A673 (cell line): Measurements from ENCODE around the gene HBEGF. TPM values are rescaled to one million over a fixed set of nuclear protein-coding genes. Genes with fewer than 3 reads are reported as not detected.

Source experiments
- BruUV-seq: library from RNA; stranded (reverse); fragments of 400-500 nt; replicated peaks from 2 replicates; lab custom pipeline; 2021; lab: Mats Ljungman, UMichigan
- CTCF ChIA-PET: fragments of 300-600 bp; sonication (Branson Sonifier 250); formaldehyde crosslinking; loops from one replicate; lab custom pipeline; 2022; ENCODE audit warnings: antibody characterized with exemption; lab: Charles Lee
- POLR2A ChIA-PET: fragments of 300-600 bp; sonication (Branson Sonifier 250); formaldehyde crosslinking; loops from one replicate; lab custom pipeline; 2022; ENCODE audit warnings: antibody characterized with exemption; ENCODE audit not compliant: low non-redundant PET; lab: Charles Lee
- DNase-seq: peaks from one replicate; pipeline ENCODE4 v3.0.0-alpha.2; 2015; ENCODE audit warnings: low spot score
- H3K27ac ChIP-seq: fragments of 200-600 bp; sonication (generic); 2 replicates; pipeline ENCODE4 v1.5.1; 2016; ENCODE audit warnings: mixed run types, low read depth, mild to moderate bottlenecking, mixed read lengths, antibody characterized with exemption, low read length; ENCODE audit not compliant: poor library complexity, severe bottlenecking
- H3K27me3 ChIP-seq: fragments of 200-600 bp; sonication (generic); replicated peaks from 2 replicates; pipeline ENCODE4 v1.6.1; 2017; ENCODE audit warnings: mixed run types, low read depth, mild to moderate bottlenecking, mixed read lengths, antibody characterized with exemption, low read length; ENCODE audit not compliant: insufficient read depth, poor library complexity
- H3K36me3 ChIP-seq: fragments of 200-600 bp; sonication (generic); 2 replicates; pipeline ENCODE4 v1.6.1; 2016; ENCODE audit warnings: mixed run types, mild to moderate bottlenecking, mixed read lengths, antibody characterized with exemption, low read length; ENCODE audit not compliant: insufficient read depth, poor library complexity, severe bottlenecking
- H3K4me1 ChIP-seq: fragments of 200-600 bp; sonication (generic); 2 replicates; pipeline ENCODE4 v1.6.1; 2017; ENCODE audit warnings: mixed run types, mild to moderate bottlenecking, mixed read lengths, antibody characterized with exemption, low read length; ENCODE audit not compliant: insufficient read depth, poor library complexity, severe bottlenecking
- H3K4me3 ChIP-seq: fragments of 200-600 bp; sonication (generic); 2 replicates; pipeline ENCODE4 v1.5.1; 2016; ENCODE audit warnings: low read depth, mixed run types, mild to moderate bottlenecking, mixed read lengths, low read length; ENCODE audit not compliant: poor library complexity, severe bottlenecking
- H3K9me3 ChIP-seq: fragments of 200-600 bp; sonication (generic); 2 replicates; pipeline ENCODE4 v1.6.1; 2016; ENCODE audit warnings: mixed run types, low read depth, mild to moderate bottlenecking, mixed read lengths, antibody characterized with exemption, low read length; ENCODE audit not compliant: poor library complexity, severe bottlenecking
- EZH2 ChIP-seq: fragments of 200-600 bp; sonication (generic); IDR thresholded peaks from 2 replicates; pipeline ENCODE4 v1.6.1; 2017; ENCODE audit warnings: borderline replicate concordance, low read depth, mild to moderate bottlenecking, mixed read lengths, antibody characterized with exemption, low read length; ENCODE audit not compliant: poor library complexity, severe bottlenecking
- intact Hi-C: fragments of 100-400 bp; cut with micrococcal nuclease; formaldehyde crosslinking; loops from one replicate; pipeline ENCODE4 v1.10.0; 2022; ENCODE audit not compliant: unreplicated experiment
- total RNA-seq: library from RNA; stranded (reverse); gene quantifications from 2 replicates; pipeline ENCODE4 v1.2.3, GENCODE V29; 2021
- TF ChIP-seq, protein P1 (sequence below): fragments of 300-800, 200-600 bp; sonication (generic); conservative IDR thresholded peaks from 2 replicates; pipeline ENCODE4 v1.5.1; 2017; ENCODE audit warnings: low read depth, mild to moderate bottlenecking, antibody characterized with exemption, low read length, moderate library complexity, mixed read lengths

The HBEGF gene
- total RNA-seq, 1 experiment from 2014 or later = 14.7 TPM

- POLR2A ChIA-PET = no interaction called here
These were observed 44.9 kb upstream of the HBEGF start for GRCh38 chr5:140391312-140391711.

DNA sequence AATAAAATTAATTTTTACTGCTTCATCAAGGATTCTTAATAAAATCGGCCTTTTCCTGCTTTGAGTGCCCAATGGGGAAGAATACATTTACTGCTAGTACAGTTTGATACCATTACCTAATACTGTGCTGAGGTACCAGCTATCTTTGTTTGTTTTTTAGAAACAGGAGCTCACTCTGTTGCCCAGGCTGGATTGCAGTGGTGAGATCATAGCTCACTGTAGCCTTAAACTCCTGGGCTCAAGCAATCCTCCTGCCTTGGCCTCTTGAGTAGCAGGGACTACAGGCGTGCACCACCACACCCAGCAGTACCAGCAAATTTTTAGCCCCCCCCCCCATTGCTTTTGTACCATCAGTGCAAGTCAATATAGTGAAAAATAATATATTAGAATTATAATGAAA, 41.6 kb upstream of the HBEGF start:
- Histone ChIP-seq H3K27ac (no peak overlapping the region), H3K4me3 (no peak overlapping the region), H3K36me3 (no peaks in the 10 kb centered on the region), H3K9me3 (no peaks in the 10 kb centered on the region), H3K4me1 (no peaks in the 10 kb centered on the region), H3K27me3 (no peaks in the 10 kb centered on the region)
- BruUV-seq = no TSS peak
- ChIA-PET CTCF (no interaction called here), POLR2A (no interaction called here)
- intact Hi-C loops = no loop called here
- DNase-seq = no peak
- no peak for TF ChIP-seq EZH2
- TF ChIP-seq, protein P1, sequence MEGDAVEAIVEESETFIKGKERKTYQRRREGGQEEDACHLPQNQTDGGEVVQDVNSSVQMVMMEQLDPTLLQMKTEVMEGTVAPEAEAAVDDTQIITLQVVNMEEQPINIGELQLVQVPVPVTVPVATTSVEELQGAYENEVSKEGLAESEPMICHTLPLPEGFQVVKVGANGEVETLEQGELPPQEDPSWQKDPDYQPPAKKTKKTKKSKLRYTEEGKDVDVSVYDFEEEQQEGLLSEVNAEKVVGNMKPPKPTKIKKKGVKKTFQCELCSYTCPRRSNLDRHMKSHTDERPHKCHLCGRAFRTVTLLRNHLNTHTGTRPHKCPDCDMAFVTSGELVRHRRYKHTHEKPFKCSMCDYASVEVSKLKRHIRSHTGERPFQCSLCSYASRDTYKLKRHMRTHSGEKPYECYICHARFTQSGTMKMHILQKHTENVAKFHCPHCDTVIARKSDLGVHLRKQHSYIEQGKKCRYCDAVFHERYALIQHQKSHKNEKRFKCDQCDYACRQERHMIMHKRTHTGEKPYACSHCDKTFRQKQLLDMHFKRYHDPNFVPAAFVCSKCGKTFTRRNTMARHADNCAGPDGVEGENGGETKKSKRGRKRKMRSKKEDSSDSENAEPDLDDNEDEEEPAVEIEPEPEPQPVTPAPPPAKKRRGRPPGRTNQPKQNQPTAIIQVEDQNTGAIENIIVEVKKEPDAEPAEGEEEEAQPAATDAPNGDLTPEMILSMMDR = no peak

More at GRCh38 chr5:140391312-140391711, 44.9 kb upstream of the HBEGF start:
- no peak for TF ChIP-seq EZH2
- TF ChIP-seq, protein P1 = no peak
- no peaks in the 10 kb centered on the region for H3K4me1 ChIP-seq
- no TSS peak for BruUV-seq
- no peaks in the 10 kb centered on the region for H3K27me3 ChIP-seq
- H3K9me3 ChIP-seq = no peaks in the 10 kb centered on the region
- H3K4me3 ChIP-seq = no peak overlapping the region
- intact Hi-C loops = no loop called here
- CTCF ChIA-PET = interaction anchor here (1.2 kb wide), 1 partner anchor 19 kb away, joined by 4 read pairs; no protein-coding TSS in a partner anchor
- no peaks in the 10 kb centered on the region for H3K36me3 ChIP-seq
- no peak overlapping the region for H3K27ac ChIP-seq
- no peak for DNase-seq

- POLR2A ChIA-PET = no interaction called here
- CTCF ChIA-PET = no interaction called here
These were observed 36.9 kb upstream of the HBEGF start for GRCh38 chr5:140383300-140383699.

More at GRCh38 chr5:140383300-140383699, 36.9 kb upstream of the HBEGF start:
- Histone ChIP-seq H3K9me3 (no peaks in the 10 kb centered on the region), H3K27me3 (no peaks in the 10 kb centered on the region), H3K36me3 (no peaks in the 10 kb centered on the region), H3K4me1 (no peaks in the 10 kb centered on the region), H3K4me3 (no peak overlapping the region), H3K27ac (no peak overlapping the region)
- no TSS peak for BruUV-seq
- DNase-seq = no peak
- no peak for TF ChIP-seq EZH2
- TF ChIP-seq, protein P1 = no peak
- intact Hi-C loops = no loop called here
